ENCODE results near the gene RPP40. TPM values are rescaled to one million over a fixed set of nuclear protein-coding genes. Genes with fewer than 3 reads are reported as not detected.

RPP40 gene
- total RNA-seq, 1 donor from 2014 or later = 6.6 TPM

GRCh38 chr6:4971851-4972250 is 32.0 kb downstream of the RPP40 start:
- intact Hi-C loops (cut with micrococcal nuclease) = no loop called here

GRCh38 chr6:4970739-4971395 is 33.0 kb downstream of the RPP40 start:
- intact Hi-C loops (cut with micrococcal nuclease) = no loop called here

- intact Hi-C loops (cut with micrococcal nuclease) = no loop called here
Measured at GRCh38 chr6:4969609-4970285, 34.1 kb downstream of the RPP40 start.

GRCh38 chr6:4967301-4968030 is 36.4 kb downstream of the RPP40 start:
- intact Hi-C loops (cut with micrococcal nuclease) = no loop called here

- intact Hi-C loops (cut with micrococcal nuclease) = no loop called here
Measured at GRCh38 chr6:4965562-4966389, 38.1 kb downstream of the RPP40 start.

- intact Hi-C loops (cut with micrococcal nuclease) = no loop called here
Measured at GRCh38 chr6:4964675-4965561, 38.9 kb downstream of the RPP40 start.

GRCh38 chr6:4962905-4963304 is 40.9 kb downstream of the RPP40 start:
- intact Hi-C loops (cut with micrococcal nuclease) = no loop called here

- intact Hi-C loops (cut with micrococcal nuclease) = no loop called here
Measured at GRCh38 chr6:4961322-4962168, 42.3 kb downstream of the RPP40 start.

- intact Hi-C loops (cut with micrococcal nuclease) = no loop called here
Measured at GRCh38 chr6:4958624-4959023, 45.2 kb downstream of the RPP40 start.

GRCh38 chr6:4957521-4958231 is 46.2 kb downstream of the RPP40 start:
- intact Hi-C loops (cut with micrococcal nuclease) = no loop called here

GRCh38 chr6:4956625-4957024 is 47.2 kb downstream of the RPP40 start:
- intact Hi-C loops (cut with micrococcal nuclease) = no loop called here

- intact Hi-C loops (cut with micrococcal nuclease) = no loop called here
Measured at GRCh38 chr6:4953440-4953839, 50.4 kb downstream of the RPP40 start.

GRCh38 chr6:4950836-4951533 is 52.9 kb downstream of the RPP40 start:
- intact Hi-C loops (cut with micrococcal nuclease) = no loop called here

GRCh38 chr6:4950076-4950475 is 53.8 kb downstream of the RPP40 start:
- intact Hi-C loops (cut with micrococcal nuclease) = no loop called here

GRCh38 chr6:4948781-4949450 is 54.9 kb downstream of the RPP40 start:
- intact Hi-C loops (cut with micrococcal nuclease) = loop anchor here (10.0 kb wide), 1 partner anchor 814 kb away; the partner anchor contains the start of gene ECI2

GRCh38 chr6:4947716-4948115 is 56.1 kb downstream of the RPP40 start:
- intact Hi-C loops (cut with micrococcal nuclease) = loop anchor here (10.0 kb wide), 1 partner anchor 813 kb away; the partner anchor contains the start of gene ECI2

GRCh38 chr6:4946521-4946920 is 57.3 kb downstream of the RPP40 start:
- intact Hi-C loops (cut with micrococcal nuclease) = loop anchor here (10.0 kb wide), 1 partner anchor 812 kb away; the partner anchor contains the start of gene ECI2

Measured in T-helper 1 cell treated with Interleukin-12 subunit alpha and Interleukin-12 subunit beta and Interleukin-4 antibody, amounts not matched to agents 30 ng/mL and 1 ng/mL, for 36 hours (primary cell).